Gastrocnemius medialis (tissue), 4 donors: ENCODE data around the gene ITCH. TPM values are rescaled to one million over a fixed set of nuclear protein-coding genes. Genes with fewer than 3 reads are reported as not detected.

Experiments
- ATAC-seq, 2 donors: fragments of 150-250 bp; one replicate each; pipeline ENCODE4 v1.9.1; 2016
- DNase-seq, 2 donors: peaks; one replicate each; pipeline ENCODE4 v3.0.0-alpha.2; 2019
- H3K27ac ChIP-seq, 4 donors: fragments of 200-600 bp; sonication (generic); 1 replicate in 1 of 4; 2 replicates in 3 of 4; pipeline ENCODE4 v1.5.1; 2016 to 2018; ENCODE audit warnings: mild to moderate bottlenecking in 2 of 4, moderate library complexity in 1 of 4
- H3K27me3 ChIP-seq, 3 donors: fragments of 200-600 bp; sonication (generic) in 2 of 3; 1 replicate in 1 of 3; 2 replicates in 2 of 3; pipeline versions ENCODE4 v1.5.1 to v1.6.0; 2016 to 2019; ENCODE audit warnings: mild to moderate bottlenecking in 1 of 3, moderate library complexity in 1 of 3
- H3K36me3 ChIP-seq, 2 donors: fragments of 200-600 bp; sonication (generic) in 1 of 2; one replicate each; pipeline ENCODE4 v1.5.1; 2017 to 2018
- H3K4me1 ChIP-seq, 2 donors: fragments of 200-600 bp; sonication (generic) in 1 of 2; one replicate each; pipeline ENCODE4 v1.5.1; 2016 to 2017; ENCODE audit warnings: mild to moderate bottlenecking in 2 of 2
- H3K4me3 ChIP-seq, 4 donors: fragments of 200-600 bp; sonication (generic) in 3 of 4; 1 replicate in 1 of 4; 2 replicates in 3 of 4; pipeline ENCODE4 v1.5.1; 2016 to 2019; ENCODE audit warnings: mild to moderate bottlenecking in 2 of 4
- H3K9me3 ChIP-seq, 3 donors: fragments of 200-600 bp; sonication (generic) in 2 of 3; 1 replicate in 1 of 3; 2 replicates in 2 of 3; pipeline ENCODE4 v1.5.1; 2016 to 2019
- POLR2A ChIP-seq, 2 donors: fragments of 450-650 bp; IDR thresholded peaks; one replicate each; pipeline ENCODE4 v1.6.1; 2017; ENCODE audit warnings: antibody characterized with exemption in 2 of 2, mild to moderate bottlenecking in 2 of 2, moderate library complexity in 2 of 2
- in situ Hi-C, 4 donors: fragments of 200-750 bp; cut with MboI; loops; one replicate each; pipeline versions ENCODE4 v1.15.0 to v1.8.0; 2017; ENCODE audit warnings: low sequenced_read_pairs in 4 of 4
- intact Hi-C: fragments of 100-400 bp; cut with DNase I; formaldehyde crosslinking; loops from one replicate; pipeline ENCODE4 v1.15.1; 2023; ENCODE audit warnings: low total_unique reads
- total RNA-seq, 4 donors: library from RNA; depleted of rRNA; stranded (reverse); fragments of >200 nt; gene quantifications; one replicate each; pipeline versions ENCODE4 v1.1.0 to v1.2.3, GENCODE V29; 2016
- TF ChIP-seq, protein P1 (sequence below), 5 experiments: fragments of 450-650 bp in 3 of 5; fragments of 200-600 bp in 2 of 5; sonication (generic) in 2 of 5; IDR thresholded peaks in 4 of 5; conservative IDR thresholded peaks in 1 of 5; 1 replicate in 4 of 5; 2 replicates in 1 of 5; pipeline ENCODE4 v1.5.1; 2016 to 2019; ENCODE audit warnings: antibody characterized with exemption in 5 of 5, mild to moderate bottlenecking in 3 of 5, moderate library complexity in 3 of 5

Gene ITCH
- total RNA-seq, 4 donors from 2014 or later: 32.9 to 55.2 (median 52.0) TPM

DNA sequence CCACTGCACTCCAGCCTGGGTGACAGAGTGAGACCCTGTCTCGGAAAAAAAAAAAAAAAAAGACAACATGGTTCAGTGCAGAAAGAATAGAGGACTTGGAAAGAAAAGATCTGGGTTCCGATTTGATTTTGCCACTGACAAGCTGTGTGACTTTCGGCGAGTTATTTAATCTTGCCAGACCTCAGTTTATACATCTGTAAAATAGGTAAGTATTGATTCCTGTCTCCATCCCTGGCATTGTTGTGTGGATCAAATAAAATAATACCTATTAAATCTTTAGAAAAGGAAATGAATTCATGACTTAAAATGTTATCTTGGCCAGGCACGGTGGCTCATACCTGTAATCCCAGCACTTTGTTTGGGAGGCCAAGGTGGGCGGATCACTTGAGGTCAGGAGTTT lies 7.0 kb downstream of the ITCH start:
- intact Hi-C loops: no loop called here
- DNase-seq (no peak), ATAC-seq (no peak)
- Histone ChIP-seq H3K4me1 (peaks cover 24 to 27% of the 10 kb centered on the region in 2 donors), H3K27me3 (no peaks in the 10 kb centered on the region), H3K9me3 (no peaks in the 10 kb centered on the region), H3K27ac (no peak overlapping the region), H3K36me3 (peaks cover 0 to 32% of the 10 kb centered on the region in 2 donors), H3K4me3 (no peak overlapping the region)
- TF ChIP-seq, protein P1, sequence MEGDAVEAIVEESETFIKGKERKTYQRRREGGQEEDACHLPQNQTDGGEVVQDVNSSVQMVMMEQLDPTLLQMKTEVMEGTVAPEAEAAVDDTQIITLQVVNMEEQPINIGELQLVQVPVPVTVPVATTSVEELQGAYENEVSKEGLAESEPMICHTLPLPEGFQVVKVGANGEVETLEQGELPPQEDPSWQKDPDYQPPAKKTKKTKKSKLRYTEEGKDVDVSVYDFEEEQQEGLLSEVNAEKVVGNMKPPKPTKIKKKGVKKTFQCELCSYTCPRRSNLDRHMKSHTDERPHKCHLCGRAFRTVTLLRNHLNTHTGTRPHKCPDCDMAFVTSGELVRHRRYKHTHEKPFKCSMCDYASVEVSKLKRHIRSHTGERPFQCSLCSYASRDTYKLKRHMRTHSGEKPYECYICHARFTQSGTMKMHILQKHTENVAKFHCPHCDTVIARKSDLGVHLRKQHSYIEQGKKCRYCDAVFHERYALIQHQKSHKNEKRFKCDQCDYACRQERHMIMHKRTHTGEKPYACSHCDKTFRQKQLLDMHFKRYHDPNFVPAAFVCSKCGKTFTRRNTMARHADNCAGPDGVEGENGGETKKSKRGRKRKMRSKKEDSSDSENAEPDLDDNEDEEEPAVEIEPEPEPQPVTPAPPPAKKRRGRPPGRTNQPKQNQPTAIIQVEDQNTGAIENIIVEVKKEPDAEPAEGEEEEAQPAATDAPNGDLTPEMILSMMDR (IDR thresholded peaks at IDR 0.05 in 4 of 5, conservative IDR thresholded peaks at IDR 0.05 in 1 of 5): no peak
- no peak for TF ChIP-seq POLR2A (IDR thresholded peaks at IDR 0.05)
- in situ Hi-C loops: no loop called here

DNA sequence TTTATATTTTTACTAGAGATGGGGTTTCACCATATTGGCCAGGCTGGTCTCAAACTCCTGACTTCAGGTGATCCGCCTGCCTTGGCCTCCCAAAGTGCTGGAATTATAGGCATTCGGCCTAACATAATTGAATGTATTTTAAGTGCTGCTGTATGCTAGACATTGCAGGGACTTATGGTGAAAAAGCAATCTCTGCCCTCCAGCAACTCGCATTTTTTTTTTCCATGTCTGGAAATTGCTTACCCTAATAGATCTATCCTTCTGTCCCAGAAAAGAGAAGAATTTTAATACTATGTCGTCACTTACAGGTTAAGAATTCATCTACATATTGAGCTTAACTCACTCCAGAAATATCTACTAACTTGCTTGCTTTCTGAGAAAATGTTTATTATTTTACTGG lies 10.4 kb downstream of the ITCH start:
- TF ChIP-seq, protein P1 (IDR thresholded peaks at IDR 0.05 in 4 of 5, conservative IDR thresholded peaks at IDR 0.05 in 1 of 5): no peak
- TF ChIP-seq POLR2A (IDR thresholded peaks at IDR 0.05): no peak
- no peaks in the 10 kb centered on the region for H3K27me3 ChIP-seq
- H3K4me3 ChIP-seq: no peak overlapping the region
- in situ Hi-C loops: no loop called here
- intact Hi-C loops: no loop called here
- no peak overlapping the region for H3K27ac ChIP-seq
- ATAC-seq: no peak
- no peaks in the 10 kb centered on the region for H3K4me1 ChIP-seq
- H3K9me3 ChIP-seq: no peaks in the 10 kb centered on the region
- peaks cover 0 to 41% of the 10 kb centered on the region in 2 donors for H3K36me3 ChIP-seq
- DNase-seq: no peak

DNA sequence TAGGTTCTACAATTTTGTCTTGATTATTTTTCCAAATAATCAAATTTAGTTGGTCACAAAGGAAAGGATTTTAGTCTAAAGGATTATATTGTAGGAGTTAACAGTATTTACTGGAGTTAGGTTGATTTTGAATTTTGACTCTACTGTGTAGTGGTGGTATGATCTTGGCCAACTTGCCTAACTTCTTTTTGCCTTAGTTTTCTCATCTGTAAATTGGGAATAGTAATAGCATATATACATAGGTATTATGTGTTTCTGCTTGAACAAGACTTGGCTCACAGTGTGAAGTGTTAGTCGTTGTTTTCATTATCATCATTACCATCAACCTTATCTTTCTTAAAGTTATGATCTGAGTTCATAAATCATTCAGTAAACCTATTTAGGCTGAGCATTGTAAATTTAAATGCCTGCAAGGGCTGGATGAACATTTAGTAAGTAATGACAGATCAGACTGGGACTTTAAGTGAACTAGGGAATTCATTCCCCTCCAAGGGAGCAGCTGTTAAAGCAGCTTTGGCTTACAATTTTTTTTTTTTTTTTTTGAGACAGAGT lies 11.2 kb downstream of the ITCH start:
- Histone ChIP-seq H3K4me1 (no peaks in the 10 kb centered on the region), H3K9me3 (no peaks in the 10 kb centered on the region), H3K27ac (no peak overlapping the region), H3K36me3 (peaks cover 0 to 39% of the 10 kb centered on the region in 2 donors), H3K27me3 (no peaks in the 10 kb centered on the region), H3K4me3 (no peak overlapping the region)
- ATAC-seq (no peak), DNase-seq (no peak)
- in situ Hi-C loops: no loop called here
- TF ChIP-seq, protein P1 (IDR thresholded peaks at IDR 0.05 in 4 of 5, conservative IDR thresholded peaks at IDR 0.05 in 1 of 5): no peak
- TF ChIP-seq POLR2A (IDR thresholded peaks at IDR 0.05): no peak
- intact Hi-C loops: no loop called here

DNA sequence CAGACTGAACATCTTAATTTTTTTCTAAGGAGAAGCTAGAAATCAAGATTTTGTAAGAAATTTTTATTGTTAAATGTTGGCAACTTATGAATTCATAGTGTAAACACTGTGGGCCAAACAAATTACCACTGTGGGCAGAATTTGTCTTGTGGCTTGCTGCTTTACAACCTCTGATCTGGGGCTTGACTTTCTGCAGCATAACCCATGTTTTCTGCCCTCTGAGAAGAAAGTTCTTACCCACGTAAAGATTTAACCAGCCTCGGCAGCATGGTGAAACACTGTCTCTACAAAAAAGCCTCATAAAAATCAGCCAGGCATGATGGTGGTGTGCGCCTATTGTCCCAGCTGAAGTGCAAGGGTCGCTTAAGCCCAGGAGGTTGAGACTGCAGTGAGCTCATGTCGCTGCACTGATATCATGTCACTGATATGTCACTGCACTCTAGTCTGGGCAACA lies 12.9 kb downstream of the ITCH start:
- no peak for DNase-seq
- intact Hi-C loops: no loop called here
- no peak for TF ChIP-seq POLR2A (IDR thresholded peaks at IDR 0.05)
- TF ChIP-seq, protein P1 (IDR thresholded peaks at IDR 0.05 in 4 of 5, conservative IDR thresholded peaks at IDR 0.05 in 1 of 5): no peak
- Histone ChIP-seq H3K27me3 (no peaks in the 10 kb centered on the region), H3K4me1 (no peaks in the 10 kb centered on the region), H3K4me3 (no peak overlapping the region), H3K36me3 (peaks cover 0 to 23% of the 10 kb centered on the region in 2 donors), H3K9me3 (no peaks in the 10 kb centered on the region), H3K27ac (no peak overlapping the region)
- ATAC-seq: no peak
- in situ Hi-C loops: no loop called here
